Progenitor cell of endocrine pancreas (in vitro differentiated cells): ENCODE results near the gene TRABD2B. TPM values are rescaled to one million over a fixed set of nuclear protein-coding genes. Genes with fewer than 3 reads are reported as not detected.

Source experiments
- DNase-seq: peaks from one replicate; pipeline ENCODE4 v3.0.0; 2021; ENCODE audit warnings: low spot score; ENCODE audit not compliant: unreplicated experiment
- H3K27ac Mint-ChIP-seq: 2 replicates; pipeline ENCODE4 v1.8.0; 2021; ENCODE audit warnings: mild to moderate bottlenecking, moderate library complexity, mixed read lengths
- H3K27me3 Mint-ChIP-seq: 2 replicates; pipeline ENCODE4 v1.8.0; 2021; ENCODE audit warnings: mixed read lengths
- H3K36me3 Mint-ChIP-seq: 2 replicates; pipeline ENCODE4 v1.8.0; 2022; ENCODE audit warnings: mixed read lengths; ENCODE audit not compliant: insufficient read depth
- H3K4me1 Mint-ChIP-seq: 2 replicates; pipeline ENCODE4 v1.8.0; 2021; ENCODE audit warnings: low read depth, mixed read lengths
- H3K4me3 Mint-ChIP-seq: 2 replicates; pipeline ENCODE4 v1.8.0; 2021; ENCODE audit warnings: low read depth, mild to moderate bottlenecking, moderate library complexity, mixed read lengths
- H3K9me3 Mint-ChIP-seq: 2 replicates; pipeline ENCODE4 v1.8.0; 2021; ENCODE audit warnings: low read depth, mixed read lengths
- CTCF ChIP-seq: fragments of 200-600 bp; sonication (generic); IDR thresholded peaks from one replicate; pipeline ENCODE4 v1.5.0; 2021; ENCODE audit warnings: antibody characterized with exemption, mild to moderate bottlenecking; ENCODE audit not compliant: unreplicated experiment
- total RNA-seq: library from RNA; stranded (reverse); gene quantifications from 2 replicates; pipeline ENCODE4 v1.2.1, GENCODE V29; 2021

The TRABD2B gene
- total RNA-seq, 1 donor from 2014 or later = 14.5 TPM

GRCh38 chr1:47940326-47940725 lies 56.9 kb downstream of the TRABD2B start:
- Mint-ChIP-seq H3K36me3 (no peaks in the 10 kb centered on the region), H3K9me3 (no peaks in the 10 kb centered on the region), H3K27me3 (no peaks in the 10 kb centered on the region), H3K4me1 (peaks cover 40% of the 10 kb centered on the region), H3K27ac (peak overlapping the region; percentile 17), H3K4me3 (no peak overlapping the region)
- TF ChIP-seq CTCF = no peak
- no peak for DNase-seq

- TF ChIP-seq CTCF = no peak
- no peak for DNase-seq
- Mint-ChIP-seq H3K9me3 (no peaks in the 10 kb centered on the region), H3K27ac (no peak overlapping the region), H3K4me3 (no peak overlapping the region), H3K36me3 (no peaks in the 10 kb centered on the region), H3K27me3 (no peaks in the 10 kb centered on the region), H3K4me1 (peaks cover 28% of the 10 kb centered on the region)
These were observed 58.7 kb downstream of the TRABD2B start for GRCh38 chr1:47938520-47938919.

GRCh38 chr1:47937586-47938254 lies 59.5 kb downstream of the TRABD2B start:
- no peak for DNase-seq
- TF ChIP-seq CTCF = no peak
- no peak overlapping the region for H3K4me3 Mint-ChIP-seq
- H3K27ac Mint-ChIP-seq = no peak overlapping the region
- H3K9me3 Mint-ChIP-seq = no peaks in the 10 kb centered on the region
- no peaks in the 10 kb centered on the region for H3K36me3 Mint-ChIP-seq
- peaks cover 21% of the 10 kb centered on the region for H3K4me1 Mint-ChIP-seq
- H3K27me3 Mint-ChIP-seq = no peaks in the 10 kb centered on the region

- Mint-ChIP-seq H3K27me3 (no peaks in the 10 kb centered on the region), H3K9me3 (no peaks in the 10 kb centered on the region), H3K27ac (no peak overlapping the region), H3K4me3 (no peak overlapping the region), H3K4me1 (peaks cover 14% of the 10 kb centered on the region), H3K36me3 (no peaks in the 10 kb centered on the region)
- no peak for TF ChIP-seq CTCF
- no peak for DNase-seq
These were observed 60.2 kb downstream of the TRABD2B start for GRCh38 chr1:47936916-47937551.

- no peak overlapping the region for H3K27ac Mint-ChIP-seq
- peaks cover 4% of the 10 kb centered on the region for H3K4me1 Mint-ChIP-seq
- no peaks in the 10 kb centered on the region for H3K27me3 Mint-ChIP-seq
- H3K4me3 Mint-ChIP-seq = no peak overlapping the region
- DNase-seq = no peak
- no peaks in the 10 kb centered on the region for H3K36me3 Mint-ChIP-seq
- no peaks in the 10 kb centered on the region for H3K9me3 Mint-ChIP-seq
- no peak for TF ChIP-seq CTCF
These were observed 61.3 kb downstream of the TRABD2B start for GRCh38 chr1:47935856-47936255.
